ENCODE measurements around the gene RCAN3.

Gene RCAN3

GRCh38 chr1:24463776-24464735 lies 38.6 kb upstream of the RCAN3 start:
- TF ChIP-seq MZF1 (tag by site-specific recombination; IDR thresholded peaks at IDR 0.05; ENCODE audit: borderline replicate concordance) (no peak), ZNF211 (tag by site-specific recombination; IDR thresholded peaks at IDR 0.05; ENCODE audit: low read depth) (no peak), OVOL3 (tag by site-specific recombination; IDR thresholded peaks at IDR 0.05) (no peak), ZNF426 (tag by site-specific recombination; IDR thresholded peaks at IDR 0.05) (no peak), BCL11B (tag by site-specific recombination; IDR thresholded peaks at IDR 0.05; ENCODE audit: low read depth) (no peak)
- H3K9me3 ChIP-seq (ENCODE audit: control insufficient read depth, insufficient read depth, low read depth, low read length), result no peaks in the 10 kb centered on the region
- no peak overlapping the region for H3K4me3 ChIP-seq (ENCODE audit: low read depth, low read length)
- no peak overlapping the region for H3K27ac ChIP-seq (ENCODE audit: extremely low read depth, low read depth, low read length)
- CTCF ChIA-PET, result interaction anchor here (0.8 to 1.0 kb wide), 2 partner anchors 22 to 78 kb away, joined by 3 read pairs; no protein-coding TSS in a partner anchor
- no peaks in the 10 kb centered on the region for H3K4me1 ChIP-seq (ENCODE audit: control insufficient read depth, insufficient read depth, low read length)
- POLR2A ChIA-PET, result interaction anchor here (0.5 kb wide), 1 partner anchor 37 kb away, joined by 3 read pairs; no protein-coding TSS in a partner anchor
- peaks cover 0 to 55% of the 10 kb centered on the region in 2 experiments for H3K36me3 ChIP-seq (ENCODE audit: control insufficient read depth in 2 of 2, insufficient read depth in 1 of 2, low read length in 2 of 2)

DNA sequence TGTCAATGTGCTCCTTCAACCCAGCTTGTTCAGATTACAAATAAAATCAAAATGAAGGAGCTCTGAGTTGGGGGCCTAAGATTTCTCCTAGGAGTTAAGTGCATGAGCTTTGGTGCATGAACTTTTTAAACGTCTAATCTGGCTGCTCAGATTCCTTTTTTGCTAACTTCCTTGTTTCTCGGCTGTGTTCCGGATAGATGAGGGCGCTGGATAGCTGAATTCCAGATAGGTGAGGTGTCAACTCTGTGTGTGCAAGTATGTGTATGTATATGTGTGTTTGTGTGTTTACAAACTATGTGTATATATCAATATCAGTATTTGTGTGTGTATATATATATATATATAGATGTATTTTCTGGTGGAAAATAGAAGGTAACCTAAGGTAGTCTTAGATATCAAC lies 37.5 kb upstream of the RCAN3 start:
- Histone ChIP-seq H3K4me3 (ENCODE audit: low read depth, low read length) (no peak overlapping the region), H3K36me3 (ENCODE audit: control insufficient read depth in 2 of 2, insufficient read depth in 1 of 2, low read length in 2 of 2) (peaks cover 0 to 55% of the 10 kb centered on the region in 2 experiments), H3K9me3 (ENCODE audit: control insufficient read depth, insufficient read depth, low read depth, low read length) (no peaks in the 10 kb centered on the region), H3K27ac (ENCODE audit: extremely low read depth, low read depth, low read length) (no peak overlapping the region), H3K4me1 (ENCODE audit: control insufficient read depth, insufficient read depth, low read length) (no peaks in the 10 kb centered on the region)
- ChIA-PET CTCF (interaction anchor here (0.6 kb wide), 1 partner anchor 743 kb away, joined by 6 read pairs; no protein-coding TSS in a partner anchor), POLR2A (no interaction called here)
- TF ChIP-seq ZNF785 (tag by site-specific recombination; IDR thresholded peaks at IDR 0.05) (no peak), ZBTB8A (tag by site-specific recombination; IDR thresholded peaks at IDR 0.05) (no peak), SP7 (tag by site-specific recombination; IDR thresholded peaks at IDR 0.05) (no peak), IKZF3 (tag by site-specific recombination; IDR thresholded peaks at IDR 0.05) (no peak), ZNF843 (tag by site-specific recombination; IDR thresholded peaks at IDR 0.05) (no peak), ZNF501 (tag by site-specific recombination; IDR thresholded peaks at IDR 0.05) (no peak), ZFP37 (tag by site-specific recombination; IDR thresholded peaks at IDR 0.05) (no peak), SCRT1 (tag by site-specific recombination; IDR thresholded peaks at IDR 0.05; ENCODE audit: borderline replicate concordance) (no peak), ZNF747 (tag by site-specific recombination; IDR thresholded peaks at IDR 0.05) (no peak)
- TF ChIP-seq, protein P1, sequence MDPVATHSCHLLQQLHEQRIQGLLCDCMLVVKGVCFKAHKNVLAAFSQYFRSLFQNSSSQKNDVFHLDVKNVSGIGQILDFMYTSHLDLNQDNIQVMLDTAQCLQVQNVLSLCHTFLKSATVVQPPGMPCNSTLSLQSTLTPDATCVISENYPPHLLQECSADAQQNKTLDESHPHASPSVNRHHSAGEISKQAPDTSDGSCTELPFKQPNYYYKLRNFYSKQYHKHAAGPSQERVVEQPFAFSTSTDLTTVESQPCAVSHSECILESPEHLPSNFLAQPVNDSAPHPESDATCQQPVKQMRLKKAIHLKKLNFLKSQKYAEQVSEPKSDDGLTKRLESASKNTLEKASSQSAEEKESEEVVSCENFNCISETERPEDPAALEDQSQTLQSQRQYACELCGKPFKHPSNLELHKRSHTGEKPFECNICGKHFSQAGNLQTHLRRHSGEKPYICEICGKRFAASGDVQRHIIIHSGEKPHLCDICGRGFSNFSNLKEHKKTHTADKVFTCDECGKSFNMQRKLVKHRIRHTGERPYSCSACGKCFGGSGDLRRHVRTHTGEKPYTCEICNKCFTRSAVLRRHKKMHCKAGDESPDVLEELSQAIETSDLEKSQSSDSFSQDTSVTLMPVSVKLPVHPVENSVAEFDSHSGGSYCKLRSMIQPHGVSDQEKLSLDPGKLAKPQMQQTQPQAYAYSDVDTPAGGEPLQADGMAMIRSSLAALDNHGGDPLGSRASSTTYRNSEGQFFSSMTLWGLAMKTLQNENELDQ (tag by site-specific recombination; IDR thresholded peaks at IDR 0.05; ENCODE audit: low read depth), result no peak

DNA sequence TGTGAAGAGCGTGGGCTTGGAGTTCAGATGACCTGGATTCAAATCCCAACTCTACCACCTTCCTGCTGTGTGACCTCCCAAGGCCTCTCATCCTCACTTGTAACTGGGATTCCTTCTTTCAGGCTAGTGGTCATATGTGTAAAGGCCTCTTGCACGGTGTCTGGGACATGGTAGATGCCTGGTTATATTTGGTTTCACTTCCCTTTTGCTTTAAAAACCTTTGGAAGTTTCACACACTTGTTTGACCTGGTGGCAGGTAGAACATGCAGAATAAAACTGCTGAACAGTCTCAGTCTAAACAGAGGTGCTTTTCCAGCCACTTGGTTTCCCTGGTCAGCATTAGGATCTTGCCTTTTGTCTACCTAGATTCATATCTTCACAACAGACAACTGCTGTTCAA lies 37.0 kb upstream of the RCAN3 start:
- ChIA-PET POLR2A (no interaction called here), CTCF (no interaction called here)
- no peaks in the 10 kb centered on the region for H3K4me1 ChIP-seq (ENCODE audit: control insufficient read depth, insufficient read depth, low read length)
- H3K36me3 ChIP-seq (ENCODE audit: control insufficient read depth in 2 of 2, insufficient read depth in 1 of 2, low read length in 2 of 2), result peaks cover 0 to 49% of the 10 kb centered on the region in 2 experiments
- H3K9me3 ChIP-seq (ENCODE audit: control insufficient read depth, insufficient read depth, low read depth, low read length), result no peaks in the 10 kb centered on the region
- no peak overlapping the region for H3K27ac ChIP-seq (ENCODE audit: extremely low read depth, low read depth, low read length)
- TF ChIP-seq ZNF302 (tag by site-specific recombination; IDR thresholded peaks at IDR 0.05; ENCODE audit: low read depth) (no peak), OSR2 (tag by site-specific recombination; IDR thresholded peaks at IDR 0.05) (no peak), KLF7 (tag by site-specific recombination; IDR thresholded peaks at IDR 0.05; ENCODE audit: borderline replicate concordance) (no peak), SETDB1 (IDR thresholded peaks at IDR 0.05; ENCODE audit: insufficient read length, low read length) (no peak), ZNF701 (tag by site-specific recombination; IDR thresholded peaks at IDR 0.05) (no peak), KLF9 (tag by site-specific recombination; IDR thresholded peaks at IDR 0.05; ENCODE audit: low read depth) (no peak), ZNF184 (tag by site-specific recombination; IDR thresholded peaks at IDR 0.05) (no peak)
- H3K4me3 ChIP-seq (ENCODE audit: low read depth, low read length), result no peak overlapping the region

All from HEK293 (cell line).